Right lobe of liver (tissue), 4 donors: ENCODE measurements around the gene DCTPP1.

Source experiments
- CTCF ChIP-seq, 4 donors: fragments of 200-600 bp in 3 of 4; fragments of 450-650 bp in 1 of 4; IDR thresholded peaks; one replicate each; pipeline versions ENCODE4 v1.5.1 to v1.8.0; 2016 to 2022; ENCODE audit warnings: antibody characterized with exemption in 4 of 4, mild to moderate bottlenecking in 2 of 4
- POLR2A ChIP-seq: fragments of 450-650 bp; IDR thresholded peaks from one replicate; pipeline ENCODE4 v1.6.1; 2017; ENCODE audit warnings: antibody characterized with exemption, mild to moderate bottlenecking
- donor health status: DM: no; HTN: no; CAD: no.
- donor health status: DM: no; HTN: no; CAD: no.
- donor health status: DM: no; HTN: yes; CAD: no.

GRCh38 chr16:30428055-30428454 lies 1.8 kb downstream of the DCTPP1 start:
- TF ChIP-seq POLR2A, result no peak
- TF ChIP-seq CTCF (IDR thresholded peaks at IDR 0.05), result no peak
